Activated T-helper 1 cell treated with anti-CD3 and anti-CD28 coated beads, Interleukin-2, amount 50 U/mL, for 16 hours (primary cell): Measurements from ENCODE around the gene OTC.

ENCODE experiments used
- DNase-seq, 2 donors: peaks; one replicate each; pipeline ENCODE4 v3.0.0-alpha.2; 2020; ENCODE audit warnings: low read depth in 1 of 2, low spot score in 1 of 2

The OTC gene

GRCh38 chrX:38357747-38358673, 5.6 kb downstream of the OTC start:
- no peak for DNase-seq

- no peak for DNase-seq
Observed at GRCh38 chrX:38363046-38363445, 10.6 kb downstream of the OTC start.

GRCh38 chrX:38365954-38366353, 13.6 kb downstream of the OTC start:
- DNase-seq, result no peak

GRCh38 chrX:38368774-38369173, 16.4 kb downstream of the OTC start:
- no peak for DNase-seq

- no peak for DNase-seq
Observed at GRCh38 chrX:38371641-38372040, 19.2 kb downstream of the OTC start.

- no peak for DNase-seq
Observed at GRCh38 chrX:38374431-38374830, 22.0 kb downstream of the OTC start.

- DNase-seq, result no peak
Observed at GRCh38 chrX:38375891-38376290, 23.5 kb downstream of the OTC start.

GRCh38 chrX:38376747-38377146, 24.3 kb downstream of the OTC start:
- no peak for DNase-seq

GRCh38 chrX:38379088-38379487, 26.7 kb downstream of the OTC start:
- no peak for DNase-seq

- no peak for DNase-seq
Observed at GRCh38 chrX:38382663-38383062, 30.3 kb downstream of the OTC start.

- DNase-seq, result no peak
Observed at GRCh38 chrX:38400389-38400910, 48.0 kb downstream of the OTC start.

GRCh38 chrX:38402118-38402517, 49.7 kb downstream of the OTC start:
- no peak for DNase-seq

GRCh38 chrX:38403834-38404233, 51.4 kb downstream of the OTC start:
- no peak for DNase-seq

GRCh38 chrX:38407126-38407525, 54.7 kb downstream of the OTC start:
- no peak for DNase-seq

- DNase-seq, result no peak
Observed at GRCh38 chrX:38409289-38409688, 56.9 kb downstream of the OTC start.

- DNase-seq, result no peak
Observed at GRCh38 chrX:38426785-38427184, 74.4 kb downstream of the OTC start.

- DNase-seq, result no peak
Observed at GRCh38 chrX:38431525-38431924, 79.1 kb downstream of the OTC start.

- no peak for DNase-seq
Observed at GRCh38 chrX:38435130-38435529, 82.7 kb downstream of the OTC start.

GRCh38 chrX:38437093-38437492, 84.7 kb downstream of the OTC start:
- DNase-seq, result no peak

GRCh38 chrX:38438321-38438720, 85.9 kb downstream of the OTC start:
- DNase-seq, result no peak

GRCh38 chrX:38452603-38453002, 100.2 kb downstream of the OTC start:
- DNase-seq, result no peak

GRCh38 chrX:38458071-38458470, 105.7 kb downstream of the OTC start:
- DNase-seq, result no peak

- no peak for DNase-seq
Observed at GRCh38 chrX:38462257-38462656, 109.9 kb downstream of the OTC start.
